ENCODE results near the gene DCC. TPM values are rescaled to one million over a fixed set of nuclear protein-coding genes. Genes with fewer than 3 reads are reported as not detected.
"Not testable (repeated sequence)": the region's sequence is repeated elsewhere in the genome, so short reads cannot be mapped to it uniquely, and the experiment has no call there.

Gene DCC
- polyA plus RNA-seq, 1 experiment = 0.67 TPM

- no peak for DNase-seq (ENCODE audit: low read depth, low spot score)
- Histone ChIP-seq H3K27me3 (ENCODE audit: control insufficient read depth, insufficient read depth, low read length) (no peaks in the 10 kb centered on the region), H3K4me3 (ENCODE audit: low read depth, low read length) (no peak overlapping the region), H3K9me3 (ENCODE audit: control insufficient read depth, insufficient read depth, low read length) (no peaks in the 10 kb centered on the region), H3K27ac (ENCODE audit: low read depth, low read length) (no peak overlapping the region)
- CTCF ChIA-PET = interaction anchor here (1.3 kb wide), 1 partner anchor 14 kb away, joined by 5 read pairs; no protein-coding TSS in a partner anchor
- POLR2A ChIA-PET = no interaction called here
- TF ChIP-seq, protein P1, sequence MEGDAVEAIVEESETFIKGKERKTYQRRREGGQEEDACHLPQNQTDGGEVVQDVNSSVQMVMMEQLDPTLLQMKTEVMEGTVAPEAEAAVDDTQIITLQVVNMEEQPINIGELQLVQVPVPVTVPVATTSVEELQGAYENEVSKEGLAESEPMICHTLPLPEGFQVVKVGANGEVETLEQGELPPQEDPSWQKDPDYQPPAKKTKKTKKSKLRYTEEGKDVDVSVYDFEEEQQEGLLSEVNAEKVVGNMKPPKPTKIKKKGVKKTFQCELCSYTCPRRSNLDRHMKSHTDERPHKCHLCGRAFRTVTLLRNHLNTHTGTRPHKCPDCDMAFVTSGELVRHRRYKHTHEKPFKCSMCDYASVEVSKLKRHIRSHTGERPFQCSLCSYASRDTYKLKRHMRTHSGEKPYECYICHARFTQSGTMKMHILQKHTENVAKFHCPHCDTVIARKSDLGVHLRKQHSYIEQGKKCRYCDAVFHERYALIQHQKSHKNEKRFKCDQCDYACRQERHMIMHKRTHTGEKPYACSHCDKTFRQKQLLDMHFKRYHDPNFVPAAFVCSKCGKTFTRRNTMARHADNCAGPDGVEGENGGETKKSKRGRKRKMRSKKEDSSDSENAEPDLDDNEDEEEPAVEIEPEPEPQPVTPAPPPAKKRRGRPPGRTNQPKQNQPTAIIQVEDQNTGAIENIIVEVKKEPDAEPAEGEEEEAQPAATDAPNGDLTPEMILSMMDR (IDR thresholded peaks at IDR 0.05; ENCODE audit: low read depth, low read length) = no peak
Observed at GRCh38 chr18:52353589-52353988, 13.6 kb downstream of the DCC start.

DNA sequence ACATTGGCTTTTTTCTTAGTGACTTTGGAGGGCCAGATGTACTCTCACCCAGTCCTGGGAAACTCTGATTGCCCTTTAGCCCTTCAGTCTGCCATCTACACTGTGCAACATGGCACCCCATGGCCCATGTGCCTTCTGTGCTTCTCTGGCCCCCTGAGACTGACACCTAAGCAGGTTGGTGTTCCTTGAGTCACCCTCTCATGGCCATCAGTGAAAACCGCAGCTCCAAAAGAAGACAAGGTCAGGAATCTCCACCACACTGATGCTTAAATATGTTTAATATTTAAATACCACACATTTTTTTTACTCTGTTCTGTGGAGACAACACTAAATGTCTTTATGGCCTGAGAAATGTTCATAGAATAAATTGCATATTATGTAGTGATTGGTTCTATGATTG, 23.9 kb downstream of the DCC start:
- Histone ChIP-seq H3K27me3 (ENCODE audit: control insufficient read depth, insufficient read depth, low read length) (no peaks in the 10 kb centered on the region), H3K4me3 (ENCODE audit: low read depth, low read length) (no peak overlapping the region), H3K9me3 (ENCODE audit: control insufficient read depth, insufficient read depth, low read length) (no peaks in the 10 kb centered on the region; the same call in 1 of the 2 replicates), H3K27ac (ENCODE audit: low read depth, low read length) (no peak overlapping the region)
- CTCF ChIA-PET = no interaction called here
- DNase-seq (ENCODE audit: low read depth, low spot score) = no peak
- POLR2A ChIA-PET = no interaction called here
- TF ChIP-seq, protein P1 (IDR thresholded peaks at IDR 0.05; ENCODE audit: low read depth, low read length) = no peak

- H3K4me3 ChIP-seq (ENCODE audit: low read depth, low read length); H3K9me3 ChIP-seq (ENCODE audit: control insufficient read depth, insufficient read depth, low read length); POLR2A ChIA-PET; DNase-seq (ENCODE audit: low read depth, low spot score); H3K27ac ChIP-seq (ENCODE audit: low read depth, low read length); CTCF ChIA-PET; H3K27me3 ChIP-seq (ENCODE audit: control insufficient read depth, insufficient read depth, low read length): not testable (repeated sequence)
Observed at GRCh38 chr18:52366851-52367250, 26.9 kb downstream of the DCC start.

GRCh38 chr18:52367953-52368742, 28.2 kb downstream of the DCC start:
- DNase-seq (ENCODE audit: low read depth, low spot score) = no peak
- H3K4me3 ChIP-seq (ENCODE audit: low read depth, low read length) = no peak overlapping the region
- POLR2A ChIA-PET = no interaction called here
- H3K27ac ChIP-seq (ENCODE audit: low read depth, low read length) = no peak overlapping the region
- H3K27me3 ChIP-seq (ENCODE audit: control insufficient read depth, insufficient read depth, low read length) = no peaks in the 10 kb centered on the region
- CTCF ChIA-PET = no interaction called here
- no peaks in the 10 kb centered on the region; the same call in 1 of the 2 replicates for H3K9me3 ChIP-seq (ENCODE audit: control insufficient read depth, insufficient read depth, low read length)
- TF ChIP-seq, protein P1 (IDR thresholded peaks at IDR 0.05; ENCODE audit: low read depth, low read length) = no peak

DNA sequence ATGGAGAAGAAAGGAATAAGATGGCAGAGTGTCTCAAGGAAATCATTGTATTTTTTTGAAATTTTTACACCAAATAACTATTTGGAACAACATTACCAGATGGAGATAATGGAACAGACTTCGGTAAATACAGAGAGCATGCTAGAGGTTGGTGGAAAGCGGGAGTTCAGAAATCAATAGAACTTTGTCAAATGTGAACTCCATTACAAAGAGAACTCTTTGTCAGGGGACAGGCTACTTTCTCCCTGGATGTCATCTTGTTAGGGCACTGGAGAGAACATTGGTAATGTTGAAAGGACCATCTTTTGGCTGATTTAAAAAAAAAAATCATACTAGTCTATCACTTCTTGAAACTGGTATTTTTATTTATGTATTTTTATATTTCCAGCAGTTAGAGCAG, 30.8 kb downstream of the DCC start:
- POLR2A ChIA-PET = no interaction called here
- no peak overlapping the region for H3K27ac ChIP-seq (ENCODE audit: low read depth, low read length)
- H3K4me3 ChIP-seq (ENCODE audit: low read depth, low read length) = no peak overlapping the region
- TF ChIP-seq, protein P1 (IDR thresholded peaks at IDR 0.05; ENCODE audit: low read depth, low read length) = no peak
- H3K27me3 ChIP-seq (ENCODE audit: control insufficient read depth, insufficient read depth, low read length) = no peaks in the 10 kb centered on the region
- CTCF ChIA-PET = no interaction called here
- no peaks in the 10 kb centered on the region; the same call in 1 of the 2 replicates for H3K9me3 ChIP-seq (ENCODE audit: control insufficient read depth, insufficient read depth, low read length)
- no peak for DNase-seq (ENCODE audit: low read depth, low spot score)

Measured in AG04450 (cell line).